GM12872 (cell line): Measurements from ENCODE around the gene SPRR2D.
A peak's percentile ranks its signal among the peaks of the same experiment; 100 is the strongest.

ENCODE experiments used
- CTCF ChIP-seq: IDR thresholded peaks from 3 replicates; pipeline ENCODE4 v1.5.1; 2011; ENCODE audit warnings: low read depth, mild to moderate bottlenecking, low read length, moderate library complexity; ENCODE audit not compliant: insufficient read depth

Gene SPRR2D

GRCh38 chr1:153058826-153059784, 18.2 kb upstream of the SPRR2D start:
- no peak for TF ChIP-seq CTCF

- TF ChIP-seq CTCF = peak; percentile 3; the same call in 1 of the 3 replicates
These were observed 17.2 kb upstream of the SPRR2D start for GRCh38 chr1:153058154-153058553.

- TF ChIP-seq CTCF = no peak
These were observed 16.5 kb upstream of the SPRR2D start, which contains the start of gene SPRR2A for GRCh38 chr1:153057375-153057774. TSS of gene SPRR2A (minus strand) at chr1:153057512. CDS start at chr1:153056735, 777 bp downstream.

GRCh38 chr1:153049211-153049610, 8.3 kb upstream of the SPRR2D start:
- TF ChIP-seq CTCF = no peak

GRCh38 chr1:153035211-153035610, 5.7 kb downstream of the SPRR2D start:
- TF ChIP-seq CTCF = no peak

GRCh38 chr1:153032677-153033308, 8.1 kb downstream of the SPRR2D start:
- peak; percentile 51; the same call in 2 of the 3 replicates for TF ChIP-seq CTCF

GRCh38 chr1:153032073-153032472, 8.8 kb downstream of the SPRR2D start:
- TF ChIP-seq CTCF = no peak
